NOMO-1 (cell line): ENCODE results near the gene PPIL1.
A peak's percentile ranks its signal among the peaks of the same experiment; 100 is the strongest.

Source experiments
- DNase-seq, 2 experiments: peaks; one replicate each; lab custom pipeline; 2025; ENCODE audit not compliant: unreplicated experiment in 2 of 2; lab: John Stamatoyannopoulos, UW

Gene PPIL1

GRCh38 chr6:36888654-36889481 lies 14.3 kb upstream of the PPIL1 start:
- DNase-seq, result no peak

GRCh38 chr6:36888115-36888643 lies 13.6 kb upstream of the PPIL1 start:
- DNase-seq, result no peak

DNA sequence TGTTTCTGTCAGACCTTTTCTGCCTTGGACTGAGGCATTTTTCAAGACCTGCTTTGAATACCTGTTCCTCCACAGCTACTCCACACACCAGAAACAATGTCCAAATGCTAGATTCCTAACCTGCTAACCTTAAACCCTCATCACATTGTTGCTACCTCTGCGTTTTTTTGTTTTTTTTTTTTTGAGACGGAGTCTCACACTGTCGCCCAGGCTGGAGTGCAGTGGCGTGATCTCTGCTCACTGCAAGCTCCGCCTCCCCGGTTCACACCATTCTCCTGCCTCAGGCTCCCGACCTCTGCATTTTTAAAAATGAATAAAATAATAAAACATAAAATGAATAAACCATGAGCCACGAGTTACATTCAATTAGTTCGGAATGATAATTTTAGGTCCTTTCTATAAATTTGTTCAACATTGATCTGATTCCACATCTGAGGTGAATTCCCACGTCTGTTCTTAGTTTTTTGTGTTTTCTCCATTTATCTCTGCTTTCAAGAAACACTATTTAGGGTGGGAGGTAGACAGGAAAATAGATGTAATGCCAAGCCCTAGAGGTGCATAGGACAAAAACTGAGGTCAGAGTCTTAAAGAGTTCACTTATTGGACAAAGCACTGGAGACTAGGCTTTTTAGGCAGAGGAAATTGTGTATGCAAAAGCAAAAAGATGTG lies 12.5 kb upstream of the PPIL1 start:
- no peak for DNase-seq

DNA sequence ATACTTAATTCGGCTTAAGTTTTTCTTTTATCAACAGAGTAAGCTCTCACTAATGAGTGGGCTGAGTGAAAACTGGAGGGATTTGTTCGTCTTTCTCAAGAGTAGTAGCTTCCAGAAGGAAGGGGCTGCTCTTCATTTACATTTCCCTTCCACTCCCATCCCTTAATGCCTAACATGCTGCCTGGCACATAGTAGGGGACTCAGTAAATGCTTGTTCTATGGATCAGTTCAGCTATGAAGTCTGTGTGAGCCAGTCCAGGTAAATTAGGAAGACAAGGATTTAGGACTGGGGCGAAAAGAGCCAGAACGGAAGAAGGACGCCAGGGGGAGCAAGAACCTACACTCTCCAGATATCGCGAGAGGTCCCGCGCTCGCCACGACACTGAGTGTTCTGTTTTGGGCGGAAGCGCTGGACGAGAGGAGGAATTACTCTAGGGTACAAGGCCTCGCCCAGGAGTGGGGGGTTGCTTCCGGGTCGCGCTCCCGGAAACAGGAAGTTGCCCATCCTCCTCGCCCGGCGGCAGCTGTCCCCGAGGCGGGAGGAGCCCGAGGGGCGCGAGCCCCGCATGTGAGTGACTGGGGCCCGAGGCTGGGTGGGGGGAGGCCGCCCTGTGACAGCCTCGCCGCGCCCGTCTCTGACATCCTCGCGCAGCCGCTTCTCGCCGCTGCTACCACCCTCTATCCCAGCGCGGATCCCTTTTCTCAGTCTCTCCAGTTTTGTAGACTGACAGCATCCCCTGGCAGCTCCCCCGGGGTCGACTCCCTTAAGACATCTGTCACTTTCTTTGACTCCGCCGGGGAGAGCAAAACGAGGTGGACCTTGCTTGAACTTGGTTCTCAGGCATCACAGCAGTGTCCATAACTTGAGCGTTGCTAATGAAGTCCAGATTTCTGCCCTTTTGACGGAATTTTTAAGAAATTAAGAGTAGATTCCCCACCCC lies 11.1 kb upstream of the PPIL1 start, which contains the start of gene C6orf89:
C6orf89 (plus strand) TSS at position 492 of the 941 bp plus-strand sequence. CDS start 13,493 bp downstream, outside the sequence.
- DNase-seq, result peak; percentile 95 to 96

- DNase-seq, result no peak
Measured at GRCh38 chr6:36884610-36885009, 10.0 kb upstream of the PPIL1 start.

- DNase-seq, result no peak
Measured at GRCh38 chr6:36875250-36875633, 639 bp upstream of the PPIL1 start.

- peak in 1 of 2 experiments; percentile 5 for DNase-seq
Measured at GRCh38 chr6:36873612-36874442, 776 bp downstream of the PPIL1 start.

DNA sequence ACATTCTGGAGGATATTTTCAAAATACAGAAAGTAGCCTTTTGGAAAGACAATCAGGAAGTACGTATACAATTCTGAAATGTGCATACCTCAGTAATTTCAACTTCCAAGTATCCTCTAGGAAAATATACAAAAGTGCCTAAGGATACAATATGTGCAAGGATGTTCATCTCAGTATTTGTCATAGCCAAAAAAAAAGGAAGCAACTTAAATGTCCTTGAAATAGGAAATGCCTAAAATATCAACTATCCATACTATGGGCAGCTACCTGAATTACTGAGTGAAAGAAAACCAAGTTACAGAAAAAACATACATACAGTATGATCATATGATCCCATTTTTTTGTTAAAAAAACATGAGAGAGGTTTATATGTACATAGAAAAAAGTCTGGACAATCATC lies 1.5 kb downstream of the PPIL1 start:
- DNase-seq, result peak in 1 of 2 experiments; percentile 50

DNA sequence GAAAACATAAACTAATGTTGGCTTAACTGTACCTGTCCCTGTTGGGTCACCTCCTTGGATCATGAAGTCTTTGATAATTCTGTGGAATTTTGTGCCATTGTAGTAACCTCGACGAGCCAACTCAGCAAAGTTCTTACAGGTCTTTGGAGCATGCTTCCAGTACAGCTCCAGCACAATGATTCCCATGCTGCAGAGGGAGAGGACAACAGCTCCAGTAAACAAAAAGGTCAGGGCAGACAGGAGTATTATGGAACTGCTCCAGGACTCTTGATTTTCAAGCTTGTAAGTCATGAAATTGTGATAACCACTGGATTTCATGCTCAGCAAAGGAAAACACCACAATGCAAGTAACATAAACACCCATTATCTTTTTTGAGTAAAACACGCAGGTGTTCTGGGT lies 2.9 kb downstream of the PPIL1 start:
- DNase-seq, result no peak

DNA sequence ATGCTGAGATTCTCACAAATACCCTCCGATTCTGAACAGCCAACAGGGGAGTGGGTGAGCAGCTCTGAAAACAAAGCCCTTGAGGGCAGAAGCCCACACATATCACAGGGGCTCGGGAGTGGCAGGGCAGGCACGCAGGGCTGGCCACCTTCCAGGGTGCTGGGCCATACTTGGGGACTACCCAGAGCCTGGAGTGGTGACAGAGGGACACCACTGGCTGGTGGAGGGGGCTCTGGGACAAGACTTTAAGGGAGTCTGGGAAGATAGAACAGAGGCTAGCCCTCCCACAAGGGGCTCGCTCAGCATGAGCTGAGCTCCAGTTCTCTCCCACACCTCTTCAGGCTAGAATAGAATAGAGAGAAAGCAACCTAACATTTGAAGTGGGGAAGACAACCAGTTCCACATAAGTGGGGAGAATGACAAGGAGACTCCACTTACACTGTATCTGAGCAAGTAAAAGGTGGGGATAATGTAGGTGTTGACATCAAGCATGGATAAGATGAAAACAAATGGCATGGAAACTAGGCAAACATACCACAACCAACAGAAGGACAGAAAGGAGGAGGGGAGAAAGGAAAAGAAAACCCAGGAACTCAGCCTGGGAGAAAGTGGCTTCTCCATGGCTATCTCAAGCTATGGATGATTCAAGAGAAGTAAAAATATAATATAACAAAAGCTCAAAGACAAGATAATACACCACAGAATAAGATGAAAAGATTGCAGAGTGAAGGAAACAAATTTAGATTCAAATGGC lies 7.0 kb downstream of the PPIL1 start:
- no peak for DNase-seq

GRCh38 chr6:36865835-36866234 lies 8.8 kb downstream of the PPIL1 start:
- no peak for DNase-seq

DNA sequence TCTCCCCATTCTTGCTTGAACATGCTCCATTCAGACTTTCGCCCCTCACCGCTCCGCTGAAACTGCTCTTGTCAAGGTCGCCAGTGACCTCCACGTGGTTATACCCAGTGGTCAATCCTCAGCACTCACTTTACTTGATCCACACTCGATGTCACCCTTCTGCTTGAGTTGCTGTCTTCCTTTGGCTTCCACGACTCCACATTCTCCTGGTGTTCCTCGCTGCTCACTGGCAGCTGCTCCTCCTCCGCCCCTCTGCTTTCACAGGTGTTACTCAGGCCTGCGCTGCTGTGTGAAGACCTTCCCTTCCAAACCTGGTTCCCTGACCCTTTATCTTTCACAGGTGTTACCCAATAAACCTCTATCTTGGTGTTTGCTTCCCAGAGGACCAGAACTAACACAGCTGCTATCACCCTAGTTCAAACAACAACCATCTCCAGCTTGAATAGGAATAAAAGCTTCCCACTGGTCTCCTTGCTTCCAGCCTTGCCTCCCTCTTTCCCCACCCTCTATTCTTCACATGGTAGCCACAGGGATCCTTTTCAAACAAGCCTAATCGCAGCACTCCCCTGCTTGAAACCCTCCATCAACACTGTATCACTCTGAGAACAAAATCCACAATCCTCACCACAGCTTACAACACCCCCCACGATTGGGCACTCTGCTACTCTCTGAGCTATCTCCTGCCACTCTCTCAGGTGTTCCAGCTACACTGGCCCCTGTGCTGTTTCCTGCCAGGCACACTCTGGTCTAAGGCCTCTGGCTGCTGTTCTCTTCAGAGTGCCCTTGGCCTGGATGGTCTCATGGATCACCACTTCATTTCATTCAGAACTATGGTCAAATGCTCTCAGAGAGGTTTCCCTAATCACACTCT lies 10.7 kb downstream of the PPIL1 start:
- DNase-seq, result no peak

GRCh38 chr6:36862848-36863382 lies 11.7 kb downstream of the PPIL1 start:
- no peak for DNase-seq

- no peak for DNase-seq
Measured at GRCh38 chr6:36862164-36862847, 12.3 kb downstream of the PPIL1 start.

- DNase-seq, result no peak
Measured at GRCh38 chr6:36860126-36860525, 14.5 kb downstream of the PPIL1 start.

GRCh38 chr6:36858407-36858981 lies 16.1 kb downstream of the PPIL1 start:
- DNase-seq, result no peak

DNA sequence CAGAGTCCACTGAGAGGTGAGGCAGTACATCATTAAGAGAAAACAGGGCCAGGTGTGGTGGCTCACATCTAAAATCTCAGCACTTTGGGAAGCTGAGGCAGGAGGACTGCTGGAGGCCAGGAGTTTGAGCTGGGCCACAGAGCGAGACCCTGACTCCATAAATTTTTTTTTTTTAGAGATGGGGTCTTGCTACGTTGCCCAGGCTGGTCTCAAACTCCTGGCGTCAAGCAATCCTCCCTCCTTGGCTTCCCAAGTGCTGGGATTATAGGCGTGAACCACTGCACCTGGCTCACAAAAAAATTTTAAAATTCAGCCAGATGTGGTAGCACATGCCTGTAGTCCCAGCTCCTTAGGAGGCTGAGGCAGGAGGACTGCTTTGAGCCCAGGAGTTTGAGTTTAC lies 17.3 kb downstream of the PPIL1 start:
- no peak for DNase-seq
